ENCODE data around the gene IL17A. TPM values are rescaled to one million over a fixed set of nuclear protein-coding genes. Genes with fewer than 3 reads are reported as not detected.

IL17A gene
- total and polyA plus RNA-seq, 2 donors (not counting 1 experiment from before 2014, with no cell fraction given), result not detected

GRCh38 chr6:52139985-52140680 is 46.0 kb upstream of the IL17A start:
- H3K9me3 ChIP-seq (ENCODE audit: control insufficient read depth, insufficient read depth, low read depth, low read length), result no peaks in the 10 kb centered on the region
- H3K4me2 ChIP-seq (ENCODE audit: extremely low read depth, insufficient read depth, low read length), result no peak overlapping the region
- no peaks in the 10 kb centered on the region for H3K4me1 ChIP-seq (ENCODE audit: control insufficient read depth, extremely low read depth, insufficient read depth, low read length)
- H3K4me3 ChIP-seq (replicated peaks in 1 of 4; ENCODE audit: control extremely low read depth in 1 of 4, insufficient read depth in 1 of 4, low read depth in 3 of 4, low read length in 4 of 4), result no peak overlapping the region
- no peak overlapping the region for H2AFZ ChIP-seq (ENCODE audit: low read length)
- TF ChIP-seq EZH2 (IDR thresholded peaks at IDR 0.05; ENCODE audit: low read length, missing control alignments), result no peak
- TF ChIP-seq, protein P1, sequence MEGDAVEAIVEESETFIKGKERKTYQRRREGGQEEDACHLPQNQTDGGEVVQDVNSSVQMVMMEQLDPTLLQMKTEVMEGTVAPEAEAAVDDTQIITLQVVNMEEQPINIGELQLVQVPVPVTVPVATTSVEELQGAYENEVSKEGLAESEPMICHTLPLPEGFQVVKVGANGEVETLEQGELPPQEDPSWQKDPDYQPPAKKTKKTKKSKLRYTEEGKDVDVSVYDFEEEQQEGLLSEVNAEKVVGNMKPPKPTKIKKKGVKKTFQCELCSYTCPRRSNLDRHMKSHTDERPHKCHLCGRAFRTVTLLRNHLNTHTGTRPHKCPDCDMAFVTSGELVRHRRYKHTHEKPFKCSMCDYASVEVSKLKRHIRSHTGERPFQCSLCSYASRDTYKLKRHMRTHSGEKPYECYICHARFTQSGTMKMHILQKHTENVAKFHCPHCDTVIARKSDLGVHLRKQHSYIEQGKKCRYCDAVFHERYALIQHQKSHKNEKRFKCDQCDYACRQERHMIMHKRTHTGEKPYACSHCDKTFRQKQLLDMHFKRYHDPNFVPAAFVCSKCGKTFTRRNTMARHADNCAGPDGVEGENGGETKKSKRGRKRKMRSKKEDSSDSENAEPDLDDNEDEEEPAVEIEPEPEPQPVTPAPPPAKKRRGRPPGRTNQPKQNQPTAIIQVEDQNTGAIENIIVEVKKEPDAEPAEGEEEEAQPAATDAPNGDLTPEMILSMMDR (conservative IDR thresholded peaks at IDR 0.05 in 1 of 2, IDR thresholded peaks at IDR 0.05 in 1 of 2; ENCODE audit: low read depth in 1 of 2, low read length in 2 of 2), result no peak
- H4K20me1 ChIP-seq (ENCODE audit: control insufficient read depth, extremely low read depth, insufficient read depth, low read length), result no peaks in the 10 kb centered on the region
- peaks cover 2% of the 10 kb centered on the region for H3K27me3 ChIP-seq (ENCODE audit: control insufficient read depth, insufficient read depth, low read length)
- no peaks in the 10 kb centered on the region for H3K36me3 ChIP-seq (ENCODE audit: control insufficient read depth, insufficient read depth, low read length)
- no peak for DNase-seq (ENCODE audit: low read depth in 2 of 2)
- H3K79me2 ChIP-seq (ENCODE audit: control insufficient read depth, insufficient read depth, low read length), result no peaks in the 10 kb centered on the region
- H3K27ac ChIP-seq (ENCODE audit: insufficient read depth, low read length), result no peak overlapping the region
- no peak overlapping the region for H3K9ac ChIP-seq (ENCODE audit: insufficient read depth, low read length)

- no peak for DNase-seq (ENCODE audit: low read depth in 2 of 2)
- TF ChIP-seq EZH2 (IDR thresholded peaks at IDR 0.05; ENCODE audit: low read length, missing control alignments), result no peak
- TF ChIP-seq, protein P1 (conservative IDR thresholded peaks at IDR 0.05 in 1 of 2, IDR thresholded peaks at IDR 0.05 in 1 of 2; ENCODE audit: low read depth in 1 of 2, low read length in 2 of 2), result no peak
- H3K4me3 ChIP-seq (replicated peaks in 1 of 4; ENCODE audit: control extremely low read depth in 1 of 4, insufficient read depth in 1 of 4, low read depth in 3 of 4, low read length in 4 of 4), result no peak overlapping the region
- no peaks in the 10 kb centered on the region for H4K20me1 ChIP-seq (ENCODE audit: control insufficient read depth, extremely low read depth, insufficient read depth, low read length)
- peaks cover 2% of the 10 kb centered on the region for H3K27me3 ChIP-seq (ENCODE audit: control insufficient read depth, insufficient read depth, low read length)
- H2AFZ ChIP-seq (ENCODE audit: low read length), result no peak overlapping the region
- no peaks in the 10 kb centered on the region for H3K9me3 ChIP-seq (ENCODE audit: control insufficient read depth, insufficient read depth, low read depth, low read length)
- H3K27ac ChIP-seq (ENCODE audit: insufficient read depth, low read length), result no peak overlapping the region
- no peaks in the 10 kb centered on the region for H3K4me1 ChIP-seq (ENCODE audit: control insufficient read depth, extremely low read depth, insufficient read depth, low read length)
- no peaks in the 10 kb centered on the region for H3K79me2 ChIP-seq (ENCODE audit: control insufficient read depth, insufficient read depth, low read length)
- H3K9ac ChIP-seq (ENCODE audit: insufficient read depth, low read length), result no peak overlapping the region
- no peak overlapping the region for H3K4me2 ChIP-seq (ENCODE audit: extremely low read depth, insufficient read depth, low read length)
- H3K36me3 ChIP-seq (ENCODE audit: control insufficient read depth, insufficient read depth, low read length), result no peaks in the 10 kb centered on the region
Measured at GRCh38 chr6:52141596-52141995, 44.6 kb upstream of the IL17A start.

GRCh38 chr6:52142556-52142955 is 43.6 kb upstream of the IL17A start:
- Histone ChIP-seq H3K4me3 (replicated peaks in 1 of 4; ENCODE audit: control extremely low read depth in 1 of 4, insufficient read depth in 1 of 4, low read depth in 3 of 4, low read length in 4 of 4) (no peak overlapping the region), H3K27ac (ENCODE audit: insufficient read depth, low read length) (no peak overlapping the region), H3K27me3 (ENCODE audit: control insufficient read depth, insufficient read depth, low read length) (no peaks in the 10 kb centered on the region), H3K9ac (ENCODE audit: insufficient read depth, low read length) (no peak overlapping the region), H3K4me2 (ENCODE audit: extremely low read depth, insufficient read depth, low read length) (no peak overlapping the region), H4K20me1 (ENCODE audit: control insufficient read depth, extremely low read depth, insufficient read depth, low read length) (no peaks in the 10 kb centered on the region), H3K79me2 (ENCODE audit: control insufficient read depth, insufficient read depth, low read length) (no peaks in the 10 kb centered on the region), H2AFZ (ENCODE audit: low read length) (no peak overlapping the region), H3K9me3 (ENCODE audit: control insufficient read depth, insufficient read depth, low read depth, low read length) (no peaks in the 10 kb centered on the region), H3K4me1 (ENCODE audit: control insufficient read depth, extremely low read depth, insufficient read depth, low read length) (no peaks in the 10 kb centered on the region), H3K36me3 (ENCODE audit: control insufficient read depth, insufficient read depth, low read length) (no peaks in the 10 kb centered on the region)
- no peak for DNase-seq (ENCODE audit: low read depth in 2 of 2)
- TF ChIP-seq, protein P1 (conservative IDR thresholded peaks at IDR 0.05 in 1 of 2, IDR thresholded peaks at IDR 0.05 in 1 of 2; ENCODE audit: low read depth in 1 of 2, low read length in 2 of 2), result no peak
- no peak for TF ChIP-seq EZH2 (IDR thresholded peaks at IDR 0.05; ENCODE audit: low read length, missing control alignments)
